H1 (cell line): Measurements from ENCODE around the gene PRCP. TPM values are rescaled to one million over a fixed set of nuclear protein-coding genes. Genes with fewer than 3 reads are reported as not detected.

Experiments used
- ATF3 ChIP-seq: IDR thresholded peaks from 2 replicates; pipeline ENCODE4 v1.6.1; 2011; ENCODE audit warnings: low read depth, mild to moderate bottlenecking, low read length; ENCODE audit not compliant: insufficient read depth
- polyA plus RNA-seq, 7 experiments: library from polyadenylated mRNA; depleted of rRNA in 3 of 7; stranded (reverse) in 5 of 7; unstranded in 2 of 7; fragments of >200 nt in 5 of 7; fragments of 200-250 nt in 2 of 7; gene quantifications; 1 replicate in 5 of 7; 2 replicates in 1 of 7; 4 replicates in 1 of 7; pipeline versions ENCODE4 v1.2.1 to v1.2.3, GENCODE V29; 2011 to 2013; ENCODE audit warnings: missing spikeins in 2 of 7, mixed read lengths in 2 of 7
- total RNA-seq: library from RNA; stranded (reverse); fragmentation: NEBNext Ultra II Directional; extraction: Animal tissue kit (Norgen Biotek cat#: 25700); gene quantifications from 2 replicates; pipeline ENCODE4 v1.2.1, GENCODE V29; 2021

Gene PRCP
- total and polyA plus RNA-seq, 2 of the 8 experiments (the other 6 are each of a cell fraction or from before 2014, with no cell fraction given): 63.8 to 84.4 TPM

- TF ChIP-seq ATF3: no peak
- TF ChIP-seq, all 59 proteins: peak for 0
These were observed 10.9 kb downstream of the PRCP start (continued) for GRCh38 chr11:82889133-82890001.
